GF-D8 (cell line): Measurements from ENCODE around the gene CD37.

Experiments
- DNase-seq: peaks from one replicate; lab custom pipeline; 2025; lab: John Stamatoyannopoulos, UW

Gene CD37

DNA sequence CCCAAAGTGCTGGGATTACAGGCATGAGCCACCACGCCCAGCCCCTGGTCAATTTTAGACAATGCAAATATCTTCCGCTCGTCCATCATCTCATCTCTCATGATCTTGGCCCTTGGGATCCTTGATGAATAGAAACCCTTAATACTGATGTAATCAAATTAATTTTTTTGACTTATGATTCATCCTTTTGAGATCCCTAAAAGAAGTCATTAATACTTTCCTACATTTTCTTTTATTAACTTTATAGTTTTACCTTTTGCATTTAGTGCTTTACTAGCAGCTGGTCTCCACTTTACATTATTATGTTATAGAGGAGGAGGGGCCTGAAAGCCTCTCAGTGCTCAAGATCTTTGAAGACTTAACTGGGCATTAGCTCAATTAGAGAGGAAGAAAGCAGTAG lies 45.2 kb downstream of the CD37 start:
- DNase-seq: no peak

DNA sequence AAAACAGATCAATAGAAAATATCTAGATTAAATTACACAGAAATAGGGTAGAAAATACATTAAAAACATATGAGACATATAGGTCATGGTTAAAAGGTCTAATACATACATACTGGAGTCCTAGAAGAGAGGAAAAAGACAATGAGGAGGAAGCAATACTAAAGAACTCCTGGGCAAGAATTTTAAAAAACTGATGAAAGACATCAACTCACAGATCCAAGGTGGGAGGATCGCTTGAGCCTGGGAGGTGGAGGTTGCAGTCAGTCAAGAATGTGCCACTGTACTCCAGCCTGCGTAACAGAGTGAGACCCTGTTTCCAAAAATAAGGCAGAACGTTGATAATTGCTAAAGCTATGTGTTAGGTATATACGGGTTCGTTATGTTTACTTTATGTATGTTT lies 47.4 kb downstream of the CD37 start:
- no peak for DNase-seq

DNA sequence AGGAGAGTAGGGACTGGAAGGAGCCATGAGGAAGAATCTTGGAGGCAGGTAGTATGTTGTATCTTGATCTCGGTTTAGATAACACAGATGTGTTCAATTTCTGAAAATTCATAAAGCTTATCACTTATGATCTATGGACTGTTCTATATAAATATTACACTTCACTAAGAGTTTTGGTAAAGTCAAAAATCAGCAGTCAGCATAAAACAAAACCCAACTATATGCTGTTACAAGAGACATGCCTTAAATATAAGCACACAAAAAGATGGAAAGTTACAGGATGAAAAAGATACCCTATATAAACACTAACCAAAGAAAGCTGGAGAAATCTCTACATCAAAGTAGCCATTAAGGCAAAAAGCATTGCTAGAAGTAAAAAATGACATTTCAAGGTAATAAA lies 48.4 kb downstream of the CD37 start:
- no peak for DNase-seq

GRCh38 chr19:49387936-49388372 lies 52.7 kb downstream of the CD37 start, which contains the start of gene KASH5:
TSS of gene KASH5 (plus strand) at chr19:49388249. CDS start at chr19:49390884, 2,635 bp downstream.
- DNase-seq: no peak

DNA sequence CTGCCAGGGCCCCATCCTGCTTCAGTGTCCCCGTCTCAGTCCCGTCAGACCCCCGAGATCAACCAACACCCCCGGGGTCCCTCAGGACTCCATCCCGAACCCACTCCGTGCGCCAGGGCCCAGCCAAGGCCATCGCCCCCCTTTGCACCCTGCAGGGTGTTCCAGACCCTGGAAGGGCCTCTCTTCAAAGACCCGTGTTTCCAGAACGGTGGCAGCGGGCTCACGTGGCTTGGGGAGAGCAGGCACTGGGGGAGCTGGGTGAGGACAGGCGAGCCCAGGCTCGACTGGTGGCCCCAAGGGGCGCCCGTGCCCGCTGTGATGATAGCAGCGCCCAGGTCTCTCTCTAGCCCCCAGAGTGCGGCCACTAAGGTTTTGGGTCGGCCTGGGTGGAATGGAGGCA lies 54.2 kb downstream of the CD37 start:
- DNase-seq: no peak
